HepG2 (cell line): ENCODE measurements around the gene SHC1. TPM values are rescaled to one million over a fixed set of nuclear protein-coding genes. Genes with fewer than 3 reads are reported as not detected.

Experiments used
- AHDC1 ChIP-seq: sonication (generic); formaldehyde crosslinking; IDR thresholded peaks from 2 replicates; pipeline ENCODE4 v1.5.1; 2020; ENCODE audit warnings: mild to moderate bottlenecking, missing genetic modification reagents, borderline replicate concordance
- IRX3 ChIP-seq: sonication (generic); formaldehyde crosslinking; IDR thresholded peaks from 2 replicates; pipeline ENCODE4 v1.8.1; 2023; ENCODE audit warnings: mild to moderate bottlenecking, low read depth, missing genetic modification reagents, borderline replicate concordance
- NFAT5 ChIP-seq: sonication (generic); formaldehyde crosslinking; IDR thresholded peaks from 2 replicates; pipeline ENCODE4 v1.4.0; 2020; ENCODE audit warnings: missing genetic modification reagents
- PCBP1 ChIP-seq: fragments of 200-400 bp; formaldehyde crosslinking; IDR thresholded peaks from 2 replicates; pipeline ENCODE4 v1.6.1; 2017; ENCODE audit warnings: mild to moderate bottlenecking, low read depth, low read length, borderline replicate concordance
- REL ChIP-seq: sonication (generic); formaldehyde crosslinking; conservative IDR thresholded peaks from 2 replicates; pipeline ENCODE4 v1.8.0; 2022; ENCODE audit warnings: mild to moderate bottlenecking, missing genetic modification reagents, moderate library complexity
- SMAD9 ChIP-seq: sonication (generic); formaldehyde crosslinking; IDR thresholded peaks from 2 replicates; pipeline ENCODE4 v1.5.1; 2020; ENCODE audit warnings: mild to moderate bottlenecking, missing genetic modification reagents
- ZNF235 ChIP-seq: sonication (generic); formaldehyde crosslinking; IDR thresholded peaks from 2 replicates; pipeline ENCODE4 v1.8.1; 2023; ENCODE audit warnings: mild to moderate bottlenecking, missing genetic modification reagents, borderline replicate concordance
- ZNF510 ChIP-seq: sonication (generic); formaldehyde crosslinking; IDR thresholded peaks from 2 replicates; pipeline ENCODE4 v1.4.0; 2020; ENCODE audit warnings: low read depth, mild to moderate bottlenecking, missing genetic modification reagents
- ZNF746 ChIP-seq: sonication (generic); formaldehyde crosslinking; IDR thresholded peaks from 2 replicates; pipeline ENCODE4 v1.8.0; 2022; ENCODE audit warnings: mild to moderate bottlenecking, missing genetic modification reagents
- polyA plus RNA-seq, 8 experiments: library from polyadenylated mRNA; depleted of rRNA in 3 of 8; stranded (reverse) in 7 of 8; unstranded in 1 of 8; fragments of >200 nt; fragmentation: Illumina TruSeq in 4 of 8; extraction: Trizol in 4 of 8; gene quantifications; 2 replicates each; pipeline versions ENCODE4 v1.2.1 to v1.2.3, GENCODE V29; 2011 to 2016; ENCODE audit warnings: low read depth in 4 of 8, missing spikeins in 1 of 8, mixed read lengths in 1 of 8; ENCODE audit not compliant: insufficient read depth in 1 of 8
- total RNA-seq, 5 experiments: library from RNA; depleted of rRNA; stranded (reverse); fragments of >200 nt; fragmentation: Illumina TruSeq; extraction: Trizol; gene quantifications; 2 replicates each; pipeline ENCODE4 v1.2.3, GENCODE V29; 2016; ENCODE audit warnings: low read depth in 1 of 5
- TF ChIP-seq, protein P1 (sequence below): IDR thresholded peaks from 2 replicates; pipeline ENCODE4 v1.6.1; 2016
- TF ChIP-seq, protein P2 (sequence below): sonication (generic); formaldehyde crosslinking; IDR thresholded peaks from 2 replicates; pipeline ENCODE4 v1.5.0; 2020; ENCODE audit warnings: mild to moderate bottlenecking, missing genetic modification reagents, borderline replicate concordance

Gene SHC1
- total and polyA plus RNA-seq, 2 of the 13 experiments (the other 11 are each of a cell fraction or from before 2014, with no cell fraction given), result 52.0 to 137 TPM

GRCh38 chr1:154955718-154956543 is 14.6 kb downstream of the SHC1 start, which contains the start of gene PBXIP1 (continued):
- TF ChIP-seq NFAT5 (CRISPR knock-in tag), result no peak
- no peak for TF ChIP-seq SMAD9 (CRISPR knock-in tag)
- no peak for TF ChIP-seq ZNF510 (CRISPR knock-in tag)
- TF ChIP-seq, protein P1, sequence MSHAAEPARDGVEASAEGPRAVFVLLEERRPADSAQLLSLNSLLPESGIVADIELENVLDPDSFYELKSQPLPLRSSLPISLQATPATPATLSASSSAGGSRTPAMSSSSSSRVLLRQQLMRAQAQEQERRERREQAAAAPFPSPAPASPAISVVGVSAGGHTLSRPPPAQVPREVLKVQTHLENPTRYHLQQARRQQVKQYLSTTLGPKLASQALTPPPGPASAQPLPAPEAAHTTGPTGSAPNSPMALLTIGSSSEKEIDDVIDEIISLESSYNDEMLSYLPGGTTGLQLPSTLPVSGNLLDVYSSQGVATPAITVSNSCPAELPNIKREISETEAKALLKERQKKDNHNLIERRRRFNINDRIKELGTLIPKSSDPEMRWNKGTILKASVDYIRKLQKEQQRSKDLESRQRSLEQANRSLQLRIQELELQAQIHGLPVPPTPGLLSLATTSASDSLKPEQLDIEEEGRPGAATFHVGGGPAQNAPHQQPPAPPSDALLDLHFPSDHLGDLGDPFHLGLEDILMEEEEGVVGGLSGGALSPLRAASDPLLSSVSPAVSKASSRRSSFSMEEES, result no peak; the same call in 1 of the 2 replicates
- TF ChIP-seq PCBP1, result no peak
- TF ChIP-seq ZNF235 (CRISPR knock-in tag), result no peak
- TF ChIP-seq REL (CRISPR knock-in tag), result no peak
- no peak for TF ChIP-seq AHDC1 (CRISPR knock-in tag)
- TF ChIP-seq ZNF746 (CRISPR knock-in tag), result no peak
- no peak for TF ChIP-seq IRX3 (CRISPR knock-in tag)
- TF ChIP-seq, protein P2, sequence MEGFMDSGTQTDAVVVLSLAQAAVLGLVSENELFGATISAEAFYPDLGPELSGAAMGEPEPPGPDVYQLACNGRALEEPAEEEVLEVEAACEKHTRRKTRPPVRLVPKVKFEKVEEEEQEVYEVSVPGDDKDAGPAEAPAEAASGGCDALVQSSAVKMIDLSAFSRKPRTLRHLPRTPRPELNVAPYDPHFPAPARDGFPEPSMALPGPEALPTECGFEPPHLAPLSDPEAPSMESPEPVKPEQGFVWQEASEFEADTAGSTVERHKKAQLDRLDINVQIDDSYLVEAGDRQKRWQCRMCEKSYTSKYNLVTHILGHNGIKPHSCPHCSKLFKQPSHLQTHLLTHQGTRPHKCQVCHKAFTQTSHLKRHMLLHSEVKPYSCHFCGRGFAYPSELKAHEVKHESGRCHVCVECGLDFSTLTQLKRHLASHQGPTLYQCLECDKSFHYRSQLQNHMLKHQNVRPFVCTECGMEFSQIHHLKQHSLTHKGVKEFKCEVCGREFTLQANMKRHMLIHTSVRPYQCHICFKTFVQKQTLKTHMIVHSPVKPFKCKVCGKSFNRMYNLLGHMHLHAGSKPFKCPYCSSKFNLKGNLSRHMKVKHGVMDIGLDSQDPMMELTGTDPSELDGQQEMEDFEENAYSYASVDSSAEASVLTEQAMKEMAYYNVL (CRISPR knock-in tag), result no peak
